Spleen (tissue), 11 donors: ENCODE measurements around the gene FMOD. TPM values are rescaled to one million over a fixed set of nuclear protein-coding genes. Genes with fewer than 3 reads are reported as not detected.

ENCODE experiments used
- DNase-seq: peaks from one replicate; pipeline ENCODE4 v3.0.0-alpha.2; 2020
- H3K27ac ChIP-seq, 8 donors: fragments of 200-600 bp; sonication (generic) in 7 of 8; 1 replicate in 4 of 8; 2 replicates in 4 of 8; pipeline versions ENCODE4 v1.5.0 to v1.8.0; 2016 to 2021; ENCODE audit warnings: inconsistent platforms in 4 of 8, mild to moderate bottlenecking in 4 of 8, moderate library complexity in 1 of 8
- H3K27me3 ChIP-seq, 7 donors: fragments of 200-600 bp; sonication (generic) in 6 of 7; replicated peaks in 1 of 7; 1 replicate in 4 of 7; 2 replicates in 3 of 7; pipeline versions ENCODE4 v1.5.0 to v1.8.0; 2016 to 2021; ENCODE audit warnings: inconsistent platforms in 3 of 7, mild to moderate bottlenecking in 1 of 7
- H3K36me3 ChIP-seq, 6 donors: fragments of 200-600 bp; sonication (generic) in 5 of 6; 1 replicate in 4 of 6; 2 replicates in 2 of 6; pipeline versions ENCODE4 v1.5.0 to v1.8.0; 2016 to 2021; ENCODE audit warnings: inconsistent platforms in 2 of 6
- H3K4me1 ChIP-seq, 6 donors: fragments of 200-600 bp; sonication (generic) in 5 of 6; 1 replicate in 3 of 6; 2 replicates in 3 of 6; pipeline versions ENCODE4 v1.5.0 to v1.8.0; 2016 to 2021; ENCODE audit warnings: inconsistent platforms in 3 of 6
- H3K4me3 ChIP-seq, 8 donors: fragments of 200-600 bp; sonication (generic) in 7 of 8; 1 replicate in 4 of 8; 2 replicates in 4 of 8; pipeline versions ENCODE4 v1.5.0 to v1.8.0; 2016 to 2021; ENCODE audit warnings: inconsistent platforms in 4 of 8, mild to moderate bottlenecking in 4 of 8, moderate library complexity in 2 of 8
- H3K9me3 ChIP-seq, 8 donors: fragments of 200-600 bp; sonication (generic) in 7 of 8; 1 replicate in 4 of 8; 2 replicates in 4 of 8; pipeline versions ENCODE4 v1.5.0 to v1.8.0; 2016 to 2021; ENCODE audit warnings: inconsistent platforms in 4 of 8
- POLR2A ChIP-seq, 3 donors: fragments of 450-650 bp; IDR thresholded peaks; one replicate each; pipeline ENCODE4 v1.5.1; 2017; ENCODE audit warnings: antibody characterized with exemption in 3 of 3, mild to moderate bottlenecking in 1 of 3
- POLR2AphosphoS5 ChIP-seq, 3 donors: sonication (generic); formaldehyde crosslinking; IDR thresholded peaks; one replicate each; pipeline ENCODE4 v1.5.1; 2017; ENCODE audit warnings: antibody characterized with exemption in 3 of 3
- WGBS, 5 donors: extraction: QIAGEN DNeasy Blood & Tissue Kit in 3 of 5; methylation state at CpG; one replicate each; pipeline versions ENCODE4 v1.1.5 to v1.1.7; 2013 to 2018; 5-methylcytosine and 5-hydroxymethylcytosine counted together
- intact Hi-C: fragments of 100-400 bp; cut with DNase I; formaldehyde crosslinking; loops from one replicate; pipeline ENCODE4 v1.15.0; 2023; ENCODE audit warnings: low total_unique reads
- polyA plus RNA-seq, 3 donors: library from polyadenylated mRNA; stranded (reverse); fragments of 200-250 nt; gene quantifications; one replicate each; pipeline ENCODE4 v1.2.1, GENCODE V29; 2013
- total RNA-seq, 7 donors: library from RNA; depleted of rRNA in 3 of 7; stranded (reverse); fragments of >200 nt in 3 of 7; fragmentation: NEBNext Ultra II Directional in 4 of 7; extraction: Animal tissue kit (Norgen Biotek cat#: 25700) in 4 of 7; gene quantifications; one replicate each; pipeline versions ENCODE4 v1.1.0 to v1.2.1, GENCODE V29; 2016 to 2021
- TF ChIP-seq, protein P1 (sequence below), 11 experiments: fragments of 200-600 bp in 7 of 11; fragments of 450-650 bp in 4 of 11; sonication (generic) in 4 of 11; IDR thresholded peaks in 8 of 11; conservative IDR thresholded peaks in 3 of 11; 1 replicate in 7 of 11; 2 replicates in 4 of 11; pipeline versions ENCODE4 v1.4.0 to v1.8.0; 2016 to 2021; ENCODE audit warnings: antibody characterized with exemption in 11 of 11, inconsistent platforms in 4 of 11, mild to moderate bottlenecking in 1 of 11
- donor health status: healthy with polysubstance abuse.
- donor health status: DM: no; HTN: no; CAD: no; lungs with moderate emphysema.
- donor health status: DM: no; HTN: no; CAD: no.
- donor health status: Bipolar disorder and iron deficiency.
- donor health status: healthy.
- donor health status: DM: no; HTN: no; CAD: no.
- donor health status: DM: yes; HTN: yes; CAD: no.

FMOD gene
- total and polyA plus RNA-seq, 10 donors = 4.5 to 30.0 (median 17.0) TPM

DNA sequence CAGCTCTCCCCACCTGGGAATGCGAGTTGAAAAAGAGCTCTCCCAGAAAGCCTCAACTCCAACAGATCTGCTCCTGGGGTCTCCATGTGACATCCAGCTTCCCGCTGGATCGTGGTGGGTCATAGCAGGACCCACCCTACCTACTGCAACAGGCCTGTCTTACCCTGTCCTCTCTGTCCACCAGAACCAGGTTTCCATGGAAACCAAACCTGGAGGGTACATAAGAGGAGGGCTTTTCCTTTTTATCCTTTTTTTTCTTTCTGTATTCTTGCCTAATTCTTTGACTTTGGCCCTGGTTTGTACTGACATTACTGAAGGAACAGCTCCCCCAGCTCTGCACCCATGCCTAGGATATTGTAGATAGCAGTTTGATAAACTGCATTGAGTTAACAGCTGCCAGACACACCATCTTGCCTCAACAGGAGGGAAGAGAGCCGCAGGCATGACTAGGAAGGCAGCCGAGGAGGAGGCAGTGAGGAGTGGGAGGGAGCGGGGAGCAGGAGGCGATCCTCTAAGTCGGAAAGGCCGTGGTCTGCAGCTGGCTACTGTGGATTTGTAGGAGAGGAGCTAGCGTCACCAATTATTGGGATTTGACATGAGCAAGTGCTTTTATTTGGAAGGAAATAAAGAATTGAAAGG is 9.7 kb upstream of the FMOD start:
- Histone ChIP-seq H3K27me3 (peaks cover 0 to 35% (median 0%) of the 10 kb centered on the region in 7 donors), H3K27ac (no peak overlapping the region), H3K4me1 (peaks cover 0 to 16% (median 11%) of the 10 kb centered on the region in 6 donors), H3K4me3 (no peak overlapping the region), H3K9me3 (peaks cover 0 to 10% (median 4%) of the 10 kb centered on the region in 8 donors), H3K36me3 (no peaks in the 10 kb centered on the region)
- DNase-seq = no peak
- TF ChIP-seq, protein P1, sequence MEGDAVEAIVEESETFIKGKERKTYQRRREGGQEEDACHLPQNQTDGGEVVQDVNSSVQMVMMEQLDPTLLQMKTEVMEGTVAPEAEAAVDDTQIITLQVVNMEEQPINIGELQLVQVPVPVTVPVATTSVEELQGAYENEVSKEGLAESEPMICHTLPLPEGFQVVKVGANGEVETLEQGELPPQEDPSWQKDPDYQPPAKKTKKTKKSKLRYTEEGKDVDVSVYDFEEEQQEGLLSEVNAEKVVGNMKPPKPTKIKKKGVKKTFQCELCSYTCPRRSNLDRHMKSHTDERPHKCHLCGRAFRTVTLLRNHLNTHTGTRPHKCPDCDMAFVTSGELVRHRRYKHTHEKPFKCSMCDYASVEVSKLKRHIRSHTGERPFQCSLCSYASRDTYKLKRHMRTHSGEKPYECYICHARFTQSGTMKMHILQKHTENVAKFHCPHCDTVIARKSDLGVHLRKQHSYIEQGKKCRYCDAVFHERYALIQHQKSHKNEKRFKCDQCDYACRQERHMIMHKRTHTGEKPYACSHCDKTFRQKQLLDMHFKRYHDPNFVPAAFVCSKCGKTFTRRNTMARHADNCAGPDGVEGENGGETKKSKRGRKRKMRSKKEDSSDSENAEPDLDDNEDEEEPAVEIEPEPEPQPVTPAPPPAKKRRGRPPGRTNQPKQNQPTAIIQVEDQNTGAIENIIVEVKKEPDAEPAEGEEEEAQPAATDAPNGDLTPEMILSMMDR (IDR thresholded peaks at IDR 0.05 in 8 of 11, conservative IDR thresholded peaks at IDR 0.05 in 3 of 11) = no peak
- TF ChIP-seq POLR2AphosphoS5 (IDR thresholded peaks at IDR 0.05) (no peak), POLR2A (IDR thresholded peaks at IDR 0.05) (no peak)
- intact Hi-C loops = no loop called here
- 77 to 91% (median 89%) methylated on average over 10 of the region's 10 CpGs for WGBS, 5 donors

DNA sequence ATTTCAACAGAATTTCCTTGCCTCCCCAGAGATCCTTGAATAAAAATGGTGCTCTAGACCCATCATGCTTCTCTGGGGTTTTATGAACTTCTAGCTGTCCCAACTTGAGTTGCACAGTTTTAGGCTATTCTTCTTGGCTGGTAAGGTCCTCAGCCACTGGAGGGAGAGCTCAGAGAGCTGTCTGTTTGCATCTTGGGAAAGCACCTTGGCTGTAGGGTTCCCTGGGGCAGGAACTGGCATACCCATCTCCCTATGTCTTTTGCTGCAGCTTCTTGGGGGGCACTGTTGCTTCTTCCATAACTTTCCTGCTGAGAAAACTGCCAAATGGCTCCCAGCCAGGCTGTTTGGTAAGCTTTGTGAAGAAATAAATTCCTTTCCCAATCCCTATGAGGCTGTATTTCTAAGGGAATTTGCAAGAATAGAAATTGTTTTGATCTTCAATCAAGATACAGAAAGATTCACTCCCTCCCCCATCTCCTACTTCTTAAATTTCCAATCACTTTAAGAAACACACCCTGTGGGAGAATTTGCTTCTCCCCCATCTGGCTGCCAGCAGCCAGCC is 8.2 kb upstream of the FMOD start:
- Histone ChIP-seq H3K9me3 (peaks cover 0 to 10% (median 4%) of the 10 kb centered on the region in 8 donors), H3K36me3 (no peaks in the 10 kb centered on the region), H3K27ac (no peak overlapping the region), H3K4me3 (no peak overlapping the region), H3K27me3 (peaks cover 0 to 34% (median 0%) of the 10 kb centered on the region in 7 donors), H3K4me1 (peaks cover 0 to 16% (median 11%) of the 10 kb centered on the region in 6 donors)
- intact Hi-C loops = no loop called here
- TF ChIP-seq POLR2AphosphoS5 (IDR thresholded peaks at IDR 0.05) = no peak
- no peak for TF ChIP-seq POLR2A (IDR thresholded peaks at IDR 0.05)
- TF ChIP-seq, protein P1 (IDR thresholded peaks at IDR 0.05 in 8 of 11, conservative IDR thresholded peaks at IDR 0.05 in 3 of 11) = no peak
- no peak for DNase-seq

DNA sequence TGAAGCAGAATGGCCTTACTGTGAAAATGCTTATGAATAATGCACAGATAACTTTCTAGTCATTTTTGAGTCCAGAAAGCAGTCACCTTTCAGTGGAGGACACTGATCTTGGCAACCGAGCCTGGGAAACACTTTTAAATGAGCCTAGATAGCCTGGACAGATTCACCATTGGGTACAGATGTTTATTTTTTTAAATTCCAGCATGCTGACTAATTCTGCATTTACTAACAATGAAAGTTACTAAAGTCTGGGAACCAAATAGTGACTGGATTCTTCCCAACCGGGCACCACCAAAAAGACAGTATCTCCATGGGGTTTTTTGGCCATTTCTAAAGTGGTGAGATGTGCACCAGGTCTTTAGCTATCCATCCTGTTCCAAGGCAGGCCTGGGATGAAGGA is 3.3 kb upstream of the FMOD start:
- DNase-seq = no peak
- intact Hi-C loops = no loop called here
- Histone ChIP-seq H3K4me1 (peaks cover 0 to 13% (median 3%) of the 10 kb centered on the region in 6 donors), H3K36me3 (no peaks in the 10 kb centered on the region), H3K4me3 (no peak overlapping the region), H3K9me3 (peaks cover 0 to 10% (median 4%) of the 10 kb centered on the region in 8 donors), H3K27me3 (peaks cover 0 to 41% (median 0%) of the 10 kb centered on the region in 7 donors), H3K27ac (no peak overlapping the region)
- TF ChIP-seq POLR2AphosphoS5 (IDR thresholded peaks at IDR 0.05) (no peak), POLR2A (IDR thresholded peaks at IDR 0.05) (no peak)
- TF ChIP-seq, protein P1 (IDR thresholded peaks at IDR 0.05 in 8 of 11, conservative IDR thresholded peaks at IDR 0.05 in 3 of 11) = no peak
- WGBS, 5 donors = 71 to 90% (median 86%) methylated on average over 2 of the region's 2 CpGs

DNA sequence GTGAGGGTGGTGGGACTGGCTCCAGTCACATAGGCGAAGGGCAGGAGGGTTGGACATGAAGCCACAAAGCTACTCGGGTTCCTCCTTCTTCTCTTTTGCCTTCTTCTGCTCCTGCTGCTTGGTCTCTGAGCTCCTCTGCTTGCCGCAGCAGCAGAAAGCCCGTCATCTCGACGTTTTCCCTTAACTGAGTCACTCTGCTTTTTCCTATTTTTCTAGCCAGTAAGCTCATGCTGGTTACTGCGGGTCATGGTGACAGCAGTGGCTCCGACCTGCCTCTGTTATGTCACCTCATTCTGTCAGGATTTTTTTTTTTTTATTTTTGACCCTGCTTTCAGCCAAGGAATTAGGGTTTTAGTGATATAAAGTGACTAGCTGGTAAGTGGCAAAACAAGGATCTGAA is 2.6 kb upstream of the FMOD start:
- Histone ChIP-seq H3K4me3 (no peak overlapping the region), H3K9me3 (peaks cover 0 to 10% (median 4%) of the 10 kb centered on the region in 8 donors), H3K27ac (no peak overlapping the region), H3K27me3 (peaks cover 0 to 34% (median 0%) of the 10 kb centered on the region in 7 donors), H3K4me1 (peaks cover 0 to 13% (median 3%) of the 10 kb centered on the region in 6 donors), H3K36me3 (no peaks in the 10 kb centered on the region)
- TF ChIP-seq POLR2A (IDR thresholded peaks at IDR 0.05) (no peak), POLR2AphosphoS5 (IDR thresholded peaks at IDR 0.05) (no peak)
- TF ChIP-seq, protein P1 (IDR thresholded peaks at IDR 0.05 in 8 of 11, conservative IDR thresholded peaks at IDR 0.05 in 3 of 11) = no peak
- WGBS, 5 donors = 71 to 78% (median 75%) methylated on average over 8 of the region's 8 CpGs
- DNase-seq = no peak
- intact Hi-C loops = no loop called here
